Cardiac septum (tissue), 1 donor: ENCODE data around the gene FSCN2. TPM values are rescaled to one million over a fixed set of nuclear protein-coding genes. Genes with fewer than 3 reads are reported as not detected.

Experiments used
- DNase-seq: peaks from one replicate; pipeline ENCODE4 v3.0.0-alpha.2; 2020; ENCODE audit warnings: low spot score
- intact Hi-C: fragments of 100-400 bp; cut with DNase I; formaldehyde crosslinking; loops from one replicate; pipeline ENCODE4 v1.14.0; 2022
- total RNA-seq: library from RNA; stranded (reverse); fragmentation: NEBNext Ultra II Directional; extraction: Animal tissue kit (Norgen Biotek cat#: 25700); gene quantifications from one replicate; pipeline ENCODE4 v1.2.1, GENCODE V29; 2021
- donor health status: DM: no; HTN: no; CAD: no.

FSCN2 gene
- total RNA-seq, 1 donor from 2014 or later: 1.1 TPM

DNA sequence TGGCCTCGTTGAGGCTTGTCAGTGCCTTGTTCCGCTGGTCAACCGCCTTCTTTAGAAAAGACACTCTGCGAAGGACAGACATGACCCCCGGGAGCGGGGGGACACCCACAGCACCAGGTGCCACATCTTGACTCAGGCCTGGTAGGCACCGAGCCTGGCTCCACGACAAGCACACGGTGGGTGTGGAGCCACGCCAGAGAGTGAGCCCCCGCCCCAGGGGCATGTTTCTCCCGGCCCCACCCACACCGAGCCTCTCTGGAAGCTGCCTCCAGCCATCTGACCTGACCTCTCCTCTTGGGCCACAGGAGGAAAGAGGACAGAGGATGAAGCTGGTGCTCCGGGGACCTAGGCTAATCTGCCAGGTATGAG lies 19.4 kb downstream of the FSCN2 start:
- intact Hi-C loops: no loop called here
- no peak for DNase-seq

DNA sequence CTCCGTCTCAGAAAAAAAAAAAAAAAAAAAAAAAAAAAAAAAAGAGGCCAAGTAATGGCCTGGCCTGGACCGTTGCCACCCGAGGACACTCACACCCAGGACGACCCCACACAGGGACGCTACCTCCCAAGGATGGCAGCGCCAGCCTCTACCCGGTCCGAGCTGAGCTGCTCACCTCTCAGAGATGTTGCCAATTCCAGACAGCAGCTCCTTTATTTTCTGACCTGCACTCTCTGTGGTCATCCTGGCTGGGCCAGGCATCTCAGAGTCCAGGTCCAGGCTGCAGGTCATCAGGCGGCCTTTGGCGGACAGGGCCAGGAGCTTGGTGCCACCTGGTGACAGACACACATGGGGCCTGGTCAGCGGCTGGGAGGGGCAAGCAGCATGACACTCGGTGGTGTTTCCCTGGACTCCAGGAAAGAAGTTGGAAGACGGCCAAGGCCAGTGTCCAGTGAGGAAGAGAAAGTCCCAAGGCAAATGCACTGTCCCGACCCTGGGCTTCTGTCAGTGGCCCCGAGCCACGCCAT lies 20.9 kb downstream of the FSCN2 start:
- peak; percentile 73 for DNase-seq
- intact Hi-C loops: no loop called here

DNA sequence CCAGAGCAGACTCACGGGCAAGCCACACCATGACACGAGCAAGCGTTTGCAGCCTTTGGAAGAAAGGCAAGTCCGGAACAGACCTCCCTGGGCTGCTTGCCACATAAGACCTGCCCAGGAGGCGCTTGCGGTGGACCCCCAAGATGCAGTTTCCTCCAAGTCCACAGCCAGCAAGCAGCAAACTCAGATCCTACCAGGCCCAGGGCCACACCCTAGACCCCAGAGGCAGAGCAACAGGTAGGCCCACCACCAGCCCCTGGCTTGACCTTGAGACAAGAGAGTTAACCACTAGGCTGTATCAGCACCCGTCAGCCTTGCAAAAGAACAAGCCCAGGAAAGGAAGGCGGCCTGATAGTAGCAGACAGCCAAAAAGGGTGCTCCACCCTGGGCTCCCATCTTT lies 21.6 kb downstream of the FSCN2 start:
- no peak for DNase-seq
- intact Hi-C loops: no loop called here

DNA sequence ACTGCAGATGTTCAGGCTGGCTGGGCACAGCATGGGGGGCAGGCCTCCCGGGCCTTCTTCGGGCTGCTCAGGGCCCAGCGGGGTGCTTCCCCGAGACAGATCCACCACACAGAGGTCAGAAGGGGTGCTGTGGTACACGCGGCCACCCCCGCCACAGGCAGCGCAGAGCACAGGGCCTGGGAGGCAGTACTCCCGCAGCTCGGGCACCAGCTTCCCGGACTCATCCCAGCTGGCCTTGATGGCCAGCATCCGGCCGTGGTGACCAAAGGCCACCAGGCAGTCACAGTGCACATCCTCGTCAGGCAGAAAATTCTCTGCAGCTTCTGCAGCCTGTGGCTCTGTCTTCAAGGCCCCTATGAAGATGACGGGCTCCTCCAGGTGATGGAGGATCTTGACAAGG lies 22.1 kb downstream of the FSCN2 start:
- DNase-seq: no peak

DNA sequence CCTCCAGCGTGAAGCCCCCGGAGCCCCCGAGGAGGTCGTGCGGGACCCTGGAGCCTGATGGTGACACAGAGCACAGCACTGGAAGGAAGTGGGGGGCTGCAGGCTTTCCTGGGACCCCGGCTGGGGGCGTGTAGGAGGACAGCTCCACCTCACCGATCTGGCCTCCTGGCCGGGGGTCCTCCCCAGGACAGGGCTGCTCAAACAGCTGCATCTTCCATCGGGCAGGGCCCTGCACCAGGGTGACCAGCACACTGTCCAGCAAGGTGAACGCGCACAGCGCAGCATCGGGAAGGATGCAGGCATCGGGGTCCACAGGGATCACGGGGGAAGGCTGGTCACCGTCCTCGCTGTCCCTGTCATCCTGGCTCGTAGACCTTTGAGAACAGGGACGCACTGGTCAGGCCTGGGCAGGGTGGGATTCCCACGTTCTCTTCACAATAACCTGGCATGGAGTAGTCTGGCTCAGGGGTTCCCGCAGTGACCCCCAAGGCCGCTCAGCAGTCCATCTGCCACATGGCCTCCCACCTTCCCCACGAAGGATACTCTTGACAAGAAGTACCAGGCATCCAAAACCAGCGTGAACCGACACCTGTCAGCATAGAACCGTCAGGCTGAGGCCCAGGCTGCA lies 22.8 kb downstream of the FSCN2 start:
- intact Hi-C loops: no loop called here
- peak; percentile 71 for DNase-seq

More for the DNA sequence above, 22.1 kb downstream of the FSCN2 start:
- intact Hi-C loops: no loop called here

DNA sequence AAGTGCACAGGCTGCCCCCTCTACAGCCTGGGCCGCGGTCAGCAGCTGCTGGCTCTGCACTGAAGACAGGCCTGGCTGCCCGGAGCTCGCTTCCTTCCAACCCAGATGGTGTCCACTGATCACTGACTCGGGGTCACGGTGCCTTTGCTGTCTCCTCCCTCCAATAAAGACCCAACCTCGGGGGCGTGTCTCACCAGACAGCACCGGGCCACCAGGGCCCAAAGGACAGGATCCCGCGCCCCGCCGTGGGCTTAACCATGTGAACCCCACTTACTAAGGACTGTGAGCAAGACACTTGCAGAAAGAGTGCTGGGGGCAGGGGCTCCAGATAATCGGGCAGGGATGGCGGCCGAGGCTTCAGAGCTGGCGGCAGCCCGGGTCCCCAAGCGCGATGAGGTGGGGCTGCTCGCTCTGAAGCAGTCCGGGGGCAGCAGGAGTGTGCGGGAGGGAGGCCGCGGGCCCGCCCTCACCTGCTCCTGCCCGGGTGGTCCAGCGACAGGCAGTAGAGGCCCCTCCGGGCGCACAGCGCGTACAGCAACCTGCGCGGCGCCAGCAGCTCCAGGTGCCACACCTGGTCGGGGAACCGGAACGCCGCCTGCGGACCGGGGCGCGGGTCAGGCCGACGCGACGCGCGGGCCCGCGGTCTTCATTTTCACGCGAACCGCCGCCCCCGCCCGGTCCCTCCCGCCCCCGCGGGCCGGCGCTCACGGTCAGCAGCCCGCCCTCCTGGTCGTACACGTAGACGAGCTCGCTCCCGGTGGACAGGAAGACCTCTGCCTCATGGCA lies 23.5 kb downstream of the FSCN2 start:
- intact Hi-C loops: loop anchor here (1.0 kb wide), 1 partner anchor 36 kb away; no protein-coding TSS in a partner anchor
- DNase-seq: peak; percentile 74

DNA sequence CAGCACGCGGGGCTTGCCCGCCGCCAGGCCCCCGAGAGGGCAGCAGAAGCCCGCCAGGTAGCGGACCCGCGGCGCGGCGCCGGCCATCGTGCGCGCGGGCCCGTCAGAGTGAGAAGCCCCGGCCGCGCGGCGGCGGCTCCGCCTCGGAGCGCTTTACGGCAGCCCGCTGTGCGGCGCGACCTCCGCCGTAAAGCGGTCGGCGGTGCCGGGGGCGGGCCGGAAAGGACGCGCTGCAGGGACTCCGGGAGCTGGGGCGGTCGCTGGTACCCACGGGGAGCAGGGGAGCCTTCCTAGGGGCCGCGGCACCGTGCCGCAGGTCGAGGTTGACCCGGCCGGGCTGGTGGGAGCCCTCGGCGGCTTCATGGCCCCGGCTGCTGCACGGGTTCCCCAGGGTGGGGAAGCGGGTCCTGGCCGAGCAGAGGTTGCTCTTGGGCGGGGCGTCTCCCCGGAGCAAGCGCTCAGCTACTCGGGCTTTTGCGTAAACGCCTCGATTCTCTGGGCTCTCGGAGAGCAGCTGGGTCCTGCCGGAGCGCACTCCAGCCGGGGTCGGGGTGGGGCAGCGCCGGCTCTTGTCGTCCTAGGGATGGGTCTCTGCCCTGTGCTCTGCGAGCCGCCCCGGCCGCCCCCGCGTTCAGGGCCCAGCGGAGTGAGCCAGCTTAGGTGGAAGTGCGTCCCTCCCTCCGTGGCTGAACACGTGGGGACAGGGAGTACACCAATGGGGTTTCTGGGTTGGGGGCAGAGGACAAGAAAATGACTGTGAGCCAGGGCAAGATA lies 24.3 kb downstream of the FSCN2 start, which contains the start of gene FAAP100:
Gene FAAP100 (minus strand): TSS at position 110 of the 774 bp plus-strand sequence. CDS start 23 bp downstream, at position 87.
- intact Hi-C loops: loop anchor here (1.0 kb wide), 1 partner anchor 37 kb away; no protein-coding TSS in a partner anchor
- DNase-seq: peak; percentile 90

DNA sequence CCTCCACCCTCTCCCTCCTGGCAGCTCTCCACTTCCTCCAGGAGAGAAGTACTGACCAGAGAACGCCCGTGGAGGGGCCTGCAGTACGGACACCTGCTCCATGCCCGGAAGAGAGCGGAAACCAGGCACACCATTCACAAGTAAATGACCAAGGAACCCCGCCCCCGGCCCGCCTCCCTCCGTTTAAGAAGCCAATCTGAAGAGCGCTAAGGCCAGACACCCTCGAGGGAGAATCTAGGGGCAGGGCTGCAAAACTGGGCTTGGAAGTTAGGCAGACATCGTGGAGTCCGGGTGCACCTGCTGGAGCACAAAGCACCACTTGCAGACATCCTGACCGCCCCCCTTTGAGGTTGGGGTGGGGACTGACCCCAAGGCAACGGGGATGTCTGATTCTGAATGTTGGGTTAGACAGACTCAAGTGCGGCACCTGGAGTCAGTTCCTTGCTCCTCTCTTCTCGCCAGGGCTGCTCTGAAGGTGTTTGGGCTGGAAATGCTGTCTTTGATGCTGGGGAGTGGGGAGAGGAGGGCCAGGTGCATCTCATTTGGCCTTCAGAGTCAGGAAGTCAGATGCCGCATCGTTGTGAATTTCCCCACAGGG lies 24.9 kb downstream of the FSCN2 start:
- intact Hi-C loops: no loop called here
- DNase-seq: peak; percentile 81

DNA sequence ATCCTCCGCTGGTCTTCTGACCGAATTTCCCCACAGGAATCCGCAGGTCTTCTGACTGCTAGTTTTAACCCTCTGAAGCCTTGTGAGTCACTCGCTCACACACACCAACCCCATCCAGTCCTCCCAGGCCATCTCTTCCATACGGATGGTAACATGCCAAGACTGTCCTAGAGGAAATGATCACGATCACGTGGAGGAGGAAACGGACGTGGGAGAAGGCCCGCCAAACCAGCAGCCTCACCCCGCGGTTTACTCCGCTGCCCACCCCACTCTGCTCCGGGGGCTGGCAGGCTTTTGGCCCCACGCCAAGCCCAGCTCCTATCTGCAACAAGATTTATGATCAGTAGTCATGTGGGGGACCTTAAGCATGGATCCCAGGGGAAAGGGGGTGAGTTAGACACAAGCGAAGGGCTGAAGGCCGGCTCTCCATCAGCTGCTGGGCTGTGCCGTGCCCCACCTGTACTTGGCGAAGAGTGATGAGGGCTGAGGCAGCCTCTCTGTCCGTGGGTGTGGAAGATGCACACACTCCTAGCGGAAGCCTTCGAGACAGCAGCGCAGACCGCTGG lies 25.5 kb downstream of the FSCN2 start:
- intact Hi-C loops: no loop called here

DNA sequence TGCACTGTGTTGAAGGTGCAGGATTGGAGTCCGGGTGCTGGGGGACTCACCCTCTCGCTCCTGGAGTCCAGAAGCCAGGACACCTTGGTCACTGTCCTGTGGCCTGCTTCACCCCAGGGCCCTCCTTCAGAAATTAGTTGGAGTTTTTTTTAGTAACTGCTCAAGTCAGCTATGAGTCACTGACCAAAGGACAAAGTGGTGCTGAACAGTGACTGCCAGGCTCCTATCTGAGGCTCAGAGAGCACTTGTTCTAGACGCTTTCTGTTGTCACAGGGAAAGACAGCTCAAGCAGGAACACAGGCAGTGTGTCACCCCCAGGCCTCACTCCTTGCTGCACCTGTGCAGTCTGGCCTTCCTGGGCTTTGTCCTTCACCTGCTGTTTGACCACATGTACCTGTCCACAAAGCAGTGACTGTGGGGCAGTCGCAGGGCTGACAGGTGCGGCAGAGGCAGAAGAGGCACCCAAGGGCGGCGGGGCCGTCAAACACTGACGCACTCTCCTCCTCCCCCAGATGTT lies 28.1 kb downstream of the FSCN2 start:
- DNase-seq: no peak
- intact Hi-C loops: no loop called here

More for the DNA sequence above, 25.5 kb downstream of the FSCN2 start:
- DNase-seq: peak; percentile 74

DNA sequence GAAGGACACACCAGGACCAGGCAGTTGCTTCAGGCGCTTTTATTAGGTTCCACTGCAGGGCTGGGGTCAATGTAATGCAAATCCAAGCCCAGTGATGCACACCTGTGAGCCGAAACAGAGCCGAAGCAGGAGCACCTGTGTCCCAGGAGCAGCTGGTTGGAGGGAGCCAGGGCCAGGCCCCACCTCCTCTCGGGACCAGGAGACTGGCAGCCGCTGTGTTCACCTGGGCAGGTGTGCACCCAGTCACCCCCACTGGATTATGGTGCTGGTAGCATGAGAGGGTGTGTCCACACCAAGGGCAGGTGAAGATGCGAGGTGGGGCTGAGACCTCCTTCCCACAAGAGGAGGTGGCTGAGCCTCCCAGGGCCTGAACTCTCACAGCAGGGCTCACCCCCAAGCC lies 28.7 kb downstream of the FSCN2 start:
- intact Hi-C loops: no loop called here
- no peak for DNase-seq

DNA sequence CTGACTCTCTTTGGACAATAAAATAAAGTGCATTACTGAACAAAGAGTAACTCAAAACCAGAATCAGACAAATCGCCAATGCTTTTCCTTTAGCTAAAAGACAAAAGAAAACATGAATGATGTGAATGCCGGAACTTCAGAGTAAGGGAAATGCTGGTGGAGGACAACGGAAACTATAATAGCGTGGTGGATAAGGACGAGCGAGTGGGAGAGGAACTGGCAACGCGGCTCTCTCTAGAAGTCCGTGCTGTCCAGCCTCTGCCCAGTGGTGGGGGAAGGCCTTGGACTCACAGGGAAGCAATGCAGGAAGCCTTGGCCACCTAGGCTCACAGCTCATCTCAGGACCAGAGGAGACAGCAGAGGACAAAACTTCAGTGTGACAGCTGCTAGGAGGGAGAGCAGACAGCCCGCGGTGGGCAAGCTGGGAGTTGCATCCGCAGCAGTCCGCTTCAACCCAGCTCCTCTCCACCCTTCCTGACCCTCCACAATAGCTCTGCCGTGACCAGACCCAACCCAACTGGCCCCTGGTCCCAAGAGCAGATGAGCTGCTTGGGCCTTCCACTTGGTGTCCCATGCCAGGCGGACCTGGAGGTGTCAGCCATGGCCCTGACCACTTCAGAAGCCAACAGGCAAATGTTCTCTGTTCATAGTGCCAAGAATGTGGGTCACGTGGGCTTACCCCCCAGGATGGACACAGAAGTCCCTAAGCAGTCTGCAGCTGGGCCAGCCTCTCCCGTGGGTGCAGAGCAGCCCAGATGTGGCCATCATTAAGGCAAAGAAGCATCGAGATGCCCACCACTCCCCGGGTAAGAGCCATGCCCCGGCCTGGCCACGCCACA lies 29.3 kb downstream of the FSCN2 start:
- no peak for DNase-seq

DNA sequence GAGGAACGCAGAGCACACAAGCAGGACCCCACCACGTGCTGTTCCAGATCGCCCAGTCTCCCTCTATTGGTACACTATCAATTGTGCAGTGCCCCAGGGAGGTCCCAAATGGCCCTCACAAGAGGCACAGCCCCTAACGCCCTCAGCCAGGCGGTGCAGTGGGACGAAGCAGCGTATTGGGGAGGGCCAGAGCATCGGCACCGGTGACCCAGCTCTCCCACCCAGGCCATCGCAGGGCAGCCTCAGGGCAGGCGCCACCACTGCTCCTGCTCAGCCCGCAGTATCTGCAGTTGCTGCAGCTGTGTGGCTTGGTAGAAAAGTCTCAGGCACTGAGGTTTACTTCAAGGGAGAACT lies 29.9 kb downstream of the FSCN2 start:
- no peak for DNase-seq
- intact Hi-C loops: no loop called here

More for the DNA sequence above, 29.3 kb downstream of the FSCN2 start:
- intact Hi-C loops: no loop called here

DNA sequence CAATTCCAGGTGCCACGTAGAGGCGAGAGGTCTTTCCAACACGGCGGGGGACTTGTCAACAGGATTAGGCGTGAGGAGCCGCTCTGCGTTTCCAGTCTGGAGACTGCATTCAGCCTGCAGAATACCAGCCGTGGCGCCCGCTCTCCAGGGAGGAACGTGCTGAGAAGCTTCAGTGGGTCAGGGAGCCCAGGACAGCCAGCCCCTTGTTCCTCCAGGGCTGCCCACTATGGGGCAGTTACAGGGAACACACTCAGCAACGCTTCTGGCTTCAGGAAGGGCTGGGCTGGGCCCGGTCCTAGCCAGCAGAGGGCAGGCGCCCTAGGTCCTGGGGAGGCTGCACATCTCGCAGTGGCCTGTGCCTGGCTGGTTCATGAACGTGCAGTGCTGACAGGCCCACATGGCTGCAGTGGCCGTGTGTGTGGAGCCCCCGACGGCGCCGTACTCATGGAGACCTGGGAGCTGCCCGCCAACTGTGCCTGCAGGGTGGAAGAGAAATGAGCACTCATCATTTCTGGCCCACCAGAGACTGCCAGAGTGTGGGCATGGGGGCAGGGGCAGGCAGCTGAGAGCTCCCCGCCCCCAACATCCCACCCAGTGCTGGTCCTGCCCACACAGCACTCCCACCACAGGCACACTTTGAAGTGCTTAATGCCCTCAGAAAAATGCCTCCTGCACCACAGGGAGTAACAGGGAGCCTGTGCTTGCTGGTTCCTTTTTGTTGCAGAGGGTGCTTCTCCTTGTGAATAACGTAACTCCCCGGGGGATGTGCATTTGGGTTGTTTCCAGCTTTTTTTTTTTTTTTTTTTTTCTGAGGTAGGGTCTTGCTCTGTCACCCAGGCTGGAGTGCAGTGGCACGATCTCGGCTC lies 31.0 kb downstream of the FSCN2 start:
- intact Hi-C loops: no loop called here
- no peak for DNase-seq

DNA sequence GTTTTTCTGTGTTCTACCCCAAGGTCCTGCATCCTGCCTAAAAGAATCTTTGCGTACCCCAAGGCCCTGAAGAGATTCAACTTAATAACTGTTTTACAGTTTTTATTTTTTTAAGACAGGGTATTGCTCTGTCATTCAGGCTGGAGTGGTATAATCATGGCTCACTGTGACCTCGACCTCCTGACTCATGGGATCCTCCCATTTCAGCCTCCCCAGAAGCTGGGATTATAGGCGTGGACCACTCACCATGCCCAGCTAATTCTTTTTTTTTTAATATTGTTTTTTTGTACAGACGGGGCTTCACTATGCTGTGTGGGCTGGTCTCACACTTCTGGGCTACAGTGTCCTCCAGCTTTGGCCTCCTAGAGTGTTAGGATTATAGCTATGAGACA lies 33.3 kb downstream of the FSCN2 start:
- DNase-seq: no peak
- intact Hi-C loops: no loop called here

DNA sequence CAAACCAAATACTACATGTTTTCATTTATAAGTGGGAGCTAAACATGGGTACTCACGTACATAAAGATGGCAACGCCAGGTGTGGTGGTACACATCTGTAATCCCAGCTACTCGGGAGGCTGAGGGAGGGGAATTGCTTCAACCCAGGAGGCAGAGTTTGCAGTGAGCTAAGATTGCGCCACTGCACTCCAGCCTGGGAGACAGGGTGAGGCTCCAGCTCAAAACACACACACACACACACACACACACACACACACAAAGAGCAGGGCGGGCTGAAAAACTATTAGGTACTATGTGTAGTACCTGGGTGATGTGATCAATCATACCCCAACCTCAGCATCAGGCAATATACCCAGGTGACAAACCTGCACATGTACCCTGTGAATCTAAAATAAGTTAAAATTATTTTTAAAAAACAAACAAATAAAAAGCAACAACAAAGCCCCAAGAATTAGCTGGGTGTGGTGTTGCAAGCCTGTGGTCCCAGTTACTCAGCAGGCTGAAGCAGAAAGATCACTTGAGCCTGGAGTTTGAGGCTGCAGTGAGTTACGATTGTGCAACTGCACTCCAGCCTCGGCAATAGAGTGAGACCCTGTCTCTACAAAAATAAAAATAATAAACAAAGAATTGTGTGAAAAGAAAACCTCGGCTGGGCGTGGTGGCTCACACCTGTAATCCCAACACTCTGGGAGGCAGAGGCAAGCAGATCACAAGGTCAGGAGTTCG lies 35.8 kb downstream of the FSCN2 start:
- intact Hi-C loops: no loop called here
- DNase-seq: no peak

DNA sequence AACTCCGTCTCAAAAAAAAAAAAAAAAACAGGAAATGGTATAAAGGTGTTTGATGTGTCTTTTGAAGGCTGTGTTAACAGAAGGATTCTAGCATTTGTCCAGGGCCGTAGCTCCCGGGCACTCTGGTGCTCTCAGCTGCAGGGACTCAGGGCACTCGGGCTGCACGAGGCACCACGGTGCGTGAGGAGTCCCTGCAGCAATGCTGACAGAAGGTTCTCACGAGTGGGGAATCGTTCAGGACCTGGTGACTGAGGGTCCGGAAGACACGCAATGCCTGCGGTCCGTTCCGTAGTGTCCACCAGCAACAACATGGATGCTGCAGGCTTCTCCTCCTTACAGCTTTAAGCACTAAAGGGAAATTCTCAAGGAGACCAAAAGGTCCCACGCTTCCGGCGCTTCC lies 36.6 kb downstream of the FSCN2 start:
- intact Hi-C loops: no loop called here
- DNase-seq: no peak
